Measurements from ENCODE around the gene PLCB4.

The PLCB4 gene

DNA sequence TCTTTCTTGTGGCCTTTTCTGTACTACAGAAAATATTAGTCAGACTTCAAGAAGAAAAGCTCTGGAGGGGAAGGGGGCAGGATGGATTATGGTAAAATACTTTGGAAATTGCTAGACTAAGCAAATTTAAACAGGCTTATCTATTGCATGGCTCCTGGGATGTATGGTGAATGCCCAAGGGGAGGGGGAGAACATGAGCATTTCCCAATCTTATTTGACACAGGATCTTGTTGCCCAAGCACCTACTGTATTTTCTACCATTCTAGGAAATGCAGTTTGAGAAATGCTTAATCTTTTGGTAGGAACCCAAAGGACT is 359.4 kb downstream of the PLCB4 start:
- Histone ChIP-seq H2BK5ac (ENCODE audit: low read length) (no peak overlapping the region), H2BK120ac (ENCODE audit: low read depth, low read length) (no peak overlapping the region), H3K18ac (ENCODE audit: low read length) (no peak overlapping the region), H3K4me3 (ENCODE audit: low read length in 2 of 2) (no peak overlapping the region), H3K27ac (replicated peaks; ENCODE audit: low read length) (no peak overlapping the region), H2AFZ (ENCODE audit: low read length) (no peak overlapping the region), H4K8ac (ENCODE audit: low read depth, low read length) (no peak overlapping the region), H3K4me1 (ENCODE audit: control insufficient read depth in 2 of 2, insufficient read depth in 1 of 2, low read depth in 1 of 2, low read length in 2 of 2) (no peaks in the 10 kb centered on the region), H2BK12ac (ENCODE audit: low read length) (no peak overlapping the region), H2BK15ac (ENCODE audit: low read length) (no peak overlapping the region), H3K79me1 (ENCODE audit: low read depth, low read length) (no peaks in the 10 kb centered on the region), H3K9me3 (replicated peaks in 1 of 2; ENCODE audit: control insufficient read depth in 2 of 2, insufficient read depth in 1 of 2, low read depth in 1 of 2, low read length in 2 of 2) (no peaks in the 10 kb centered on the region), H3K36me3 (replicated peaks in 1 of 2; ENCODE audit: control insufficient read depth in 2 of 2, insufficient read depth in 2 of 2, low read length in 2 of 2) (peaks cover 2 to 17% of the 10 kb centered on the region in 2 donors), H3K9ac (ENCODE audit: low read depth, low read length, poor library complexity) (no peak overlapping the region), H3K14ac (ENCODE audit: low read length) (no peak overlapping the region), H3K4me2 (ENCODE audit: insufficient read depth, low read length, poor library complexity, severe bottlenecking) (no peak overlapping the region), H2AK5ac (ENCODE audit: low read depth, low read length) (no peak overlapping the region), H3K27me3 (ENCODE audit: control insufficient read depth in 3 of 3, insufficient read depth in 3 of 3, low read depth in 1 of 3, low read length in 3 of 3) (no peaks in the 10 kb centered on the region), H3K23ac (ENCODE audit: low read depth, low read length, poor library complexity) (no peak overlapping the region), H3K4ac (ENCODE audit: low read length) (no peak overlapping the region), H4K91ac (ENCODE audit: low read depth, low read length, poor library complexity) (no peak overlapping the region)
- no peak for DNase-seq (ENCODE audit: low spot score)

DNA sequence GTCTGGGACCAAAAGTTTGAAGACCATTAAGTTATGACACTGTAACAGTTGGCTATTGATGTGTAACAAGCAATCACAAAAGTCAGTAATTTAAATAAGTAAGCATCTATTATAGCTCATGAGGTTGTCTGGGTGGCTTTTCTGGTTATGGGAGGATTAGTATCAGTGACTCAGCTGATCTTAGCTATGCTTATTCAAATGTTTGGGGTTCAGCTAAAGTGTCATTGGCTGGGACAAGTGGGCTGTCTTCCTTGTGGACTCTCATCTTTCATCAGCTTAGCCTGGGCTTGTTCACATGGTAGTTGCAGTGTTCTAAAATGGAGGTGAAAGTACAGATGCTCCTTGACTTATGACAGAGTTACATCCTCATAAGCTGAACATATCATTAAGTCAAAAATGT is 370.9 kb downstream of the PLCB4 start:
- Histone ChIP-seq H2BK12ac (ENCODE audit: low read length) (no peak overlapping the region), H4K8ac (ENCODE audit: low read depth, low read length) (no peak overlapping the region), H4K91ac (ENCODE audit: low read depth, low read length, poor library complexity) (no peak overlapping the region), H3K14ac (ENCODE audit: low read length) (no peak overlapping the region), H3K79me1 (ENCODE audit: low read depth, low read length) (no peaks in the 10 kb centered on the region), H2AK5ac (ENCODE audit: low read depth, low read length) (no peak overlapping the region), H2BK5ac (ENCODE audit: low read length) (no peak overlapping the region), H3K4me2 (ENCODE audit: insufficient read depth, low read length, poor library complexity, severe bottlenecking) (no peak overlapping the region), H3K4ac (ENCODE audit: low read length) (no peak overlapping the region), H3K9ac (ENCODE audit: low read depth, low read length, poor library complexity) (no peak overlapping the region), H3K4me3 (ENCODE audit: low read length in 2 of 2) (no peak overlapping the region), H3K27me3 (ENCODE audit: control insufficient read depth in 3 of 3, insufficient read depth in 3 of 3, low read depth in 1 of 3, low read length in 3 of 3) (no peaks in the 10 kb centered on the region), H3K27ac (replicated peaks; ENCODE audit: low read length) (no peak overlapping the region), H3K18ac (ENCODE audit: low read length) (no peak overlapping the region), H2AFZ (ENCODE audit: low read length) (no peak overlapping the region), H3K23ac (ENCODE audit: low read depth, low read length, poor library complexity) (no peak overlapping the region), H3K4me1 (ENCODE audit: control insufficient read depth in 2 of 2, insufficient read depth in 1 of 2, low read depth in 1 of 2, low read length in 2 of 2) (no peaks in the 10 kb centered on the region), H3K36me3 (replicated peaks in 1 of 2; ENCODE audit: control insufficient read depth in 2 of 2, insufficient read depth in 2 of 2, low read length in 2 of 2) (peaks cover 2 to 24% of the 10 kb centered on the region in 2 donors), H2BK120ac (ENCODE audit: low read depth, low read length) (no peak overlapping the region), H2BK15ac (ENCODE audit: low read length) (no peak overlapping the region), H3K9me3 (replicated peaks in 1 of 2; ENCODE audit: control insufficient read depth in 2 of 2, insufficient read depth in 1 of 2, low read depth in 1 of 2, low read length in 2 of 2) (peaks cover 3 to 10% of the 10 kb centered on the region in 2 donors)
- DNase-seq (ENCODE audit: low spot score), result no peak

DNA sequence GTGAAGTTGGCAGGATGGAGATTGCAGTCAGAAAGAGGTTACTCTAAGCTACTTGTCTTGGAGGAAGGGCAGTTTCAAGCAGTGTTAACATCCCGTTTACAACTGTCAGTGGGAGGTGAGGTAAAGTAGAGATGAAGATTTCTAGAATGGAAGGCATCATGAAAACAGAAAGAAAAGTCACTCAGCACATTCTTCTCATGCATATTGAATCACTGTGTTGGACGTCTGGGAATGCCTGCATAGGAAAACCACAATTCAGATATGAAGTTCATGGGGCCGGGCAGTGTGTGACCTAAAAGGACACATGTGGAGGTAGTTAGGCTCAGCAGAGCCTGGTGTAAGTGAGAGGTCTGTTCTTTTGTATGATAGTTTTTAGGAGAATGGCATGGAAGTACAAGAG is 372.0 kb downstream of the PLCB4 start:
- no peaks in the 10 kb centered on the region for H3K79me1 ChIP-seq (ENCODE audit: low read depth, low read length)
- no peak overlapping the region for H2BK12ac ChIP-seq (ENCODE audit: low read length)
- H3K4me2 ChIP-seq (ENCODE audit: insufficient read depth, low read length, poor library complexity, severe bottlenecking), result no peak overlapping the region
- no peak overlapping the region for H3K9ac ChIP-seq (ENCODE audit: low read depth, low read length, poor library complexity)
- no peak overlapping the region for H3K18ac ChIP-seq (ENCODE audit: low read length)
- H3K14ac ChIP-seq (ENCODE audit: low read length), result no peak overlapping the region
- no peak overlapping the region for H3K27ac ChIP-seq (replicated peaks; ENCODE audit: low read length)
- H3K23ac ChIP-seq (ENCODE audit: low read depth, low read length, poor library complexity), result no peak overlapping the region
- H3K4me1 ChIP-seq (ENCODE audit: control insufficient read depth in 2 of 2, insufficient read depth in 1 of 2, low read depth in 1 of 2, low read length in 2 of 2), result no peaks in the 10 kb centered on the region
- H3K9me3 ChIP-seq (replicated peaks in 1 of 2; ENCODE audit: control insufficient read depth in 2 of 2, insufficient read depth in 1 of 2, low read depth in 1 of 2, low read length in 2 of 2), result peaks cover 3 to 10% of the 10 kb centered on the region in 2 donors
- no peak overlapping the region for H3K4ac ChIP-seq (ENCODE audit: low read length)
- H2AFZ ChIP-seq (ENCODE audit: low read length), result no peak overlapping the region
- no peaks in the 10 kb centered on the region for H3K27me3 ChIP-seq (ENCODE audit: control insufficient read depth in 3 of 3, insufficient read depth in 3 of 3, low read depth in 1 of 3, low read length in 3 of 3)
- H3K36me3 ChIP-seq (replicated peaks in 1 of 2; ENCODE audit: control insufficient read depth in 2 of 2, insufficient read depth in 2 of 2, low read length in 2 of 2), result peaks cover 2 to 24% of the 10 kb centered on the region in 2 donors
- H2BK120ac ChIP-seq (ENCODE audit: low read depth, low read length), result no peak overlapping the region
- no peak overlapping the region for H4K91ac ChIP-seq (ENCODE audit: low read depth, low read length, poor library complexity)
- DNase-seq (ENCODE audit: low spot score), result no peak
- no peak overlapping the region for H2AK5ac ChIP-seq (ENCODE audit: low read depth, low read length)
- H4K8ac ChIP-seq (ENCODE audit: low read depth, low read length), result no peak overlapping the region
- no peak overlapping the region for H2BK15ac ChIP-seq (ENCODE audit: low read length)
- WGBS, 2 donors (ENCODE audit: extremely low coverage in 2 of 2, insufficient read length in 2 of 2, insufficient replicate concordance in 1 of 2), result no CpG with 5 or more reads among the region's 3 CpGs
- no peak overlapping the region for H2BK5ac ChIP-seq (ENCODE audit: low read length)
- H3K4me3 ChIP-seq (ENCODE audit: low read length in 2 of 2), result no peak overlapping the region

DNA sequence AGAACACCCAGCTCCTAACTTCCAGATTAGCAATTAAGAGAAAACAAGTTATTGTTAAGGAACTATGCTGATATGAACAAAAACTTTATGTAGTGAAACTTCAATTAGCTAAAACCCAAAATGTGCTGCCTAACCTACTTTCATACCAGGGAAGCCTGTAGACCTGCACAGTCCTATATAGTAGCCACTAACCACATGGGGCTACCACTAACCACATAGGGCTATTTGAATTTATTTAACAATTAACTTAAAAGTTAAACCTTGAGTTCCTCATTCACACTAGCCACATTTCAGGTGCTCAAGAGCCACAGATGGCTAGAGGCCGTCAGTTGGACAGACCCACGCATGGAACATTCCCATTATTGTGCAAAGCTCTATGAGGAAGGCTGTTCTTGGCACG is 373.1 kb downstream of the PLCB4 start:
- no peak overlapping the region for H3K4me3 ChIP-seq (ENCODE audit: low read length in 2 of 2)
- H3K9me3 ChIP-seq (replicated peaks in 1 of 2; ENCODE audit: control insufficient read depth in 2 of 2, insufficient read depth in 1 of 2, low read depth in 1 of 2, low read length in 2 of 2), result peaks cover 3 to 10% of the 10 kb centered on the region in 2 donors
- H3K27ac ChIP-seq (replicated peaks; ENCODE audit: low read length), result no peak overlapping the region
- H3K18ac ChIP-seq (ENCODE audit: low read length), result no peak overlapping the region
- H4K91ac ChIP-seq (ENCODE audit: low read depth, low read length, poor library complexity), result no peak overlapping the region
- H3K4me2 ChIP-seq (ENCODE audit: insufficient read depth, low read length, poor library complexity, severe bottlenecking), result no peak overlapping the region
- no peak overlapping the region for H2AFZ ChIP-seq (ENCODE audit: low read length)
- H3K27me3 ChIP-seq (ENCODE audit: control insufficient read depth in 3 of 3, insufficient read depth in 3 of 3, low read depth in 1 of 3, low read length in 3 of 3), result no peaks in the 10 kb centered on the region
- H3K14ac ChIP-seq (ENCODE audit: low read length), result no peak overlapping the region
- H3K36me3 ChIP-seq (replicated peaks in 1 of 2; ENCODE audit: control insufficient read depth in 2 of 2, insufficient read depth in 2 of 2, low read length in 2 of 2), result peaks cover 2 to 20% of the 10 kb centered on the region in 2 donors
- no peak overlapping the region for H2AK5ac ChIP-seq (ENCODE audit: low read depth, low read length)
- H3K23ac ChIP-seq (ENCODE audit: low read depth, low read length, poor library complexity), result no peak overlapping the region
- WGBS, 2 donors (ENCODE audit: extremely low coverage in 2 of 2, insufficient read length in 2 of 2, insufficient replicate concordance in 1 of 2), result no CpG with 5 or more reads among the region's 3 CpGs
- H3K9ac ChIP-seq (ENCODE audit: low read depth, low read length, poor library complexity), result no peak overlapping the region
- H3K79me1 ChIP-seq (ENCODE audit: low read depth, low read length), result no peaks in the 10 kb centered on the region
- no peak overlapping the region for H2BK15ac ChIP-seq (ENCODE audit: low read length)
- DNase-seq (ENCODE audit: low spot score), result no peak
- H4K8ac ChIP-seq (ENCODE audit: low read depth, low read length), result no peak overlapping the region
- no peak overlapping the region for H3K4ac ChIP-seq (ENCODE audit: low read length)
- no peak overlapping the region for H2BK5ac ChIP-seq (ENCODE audit: low read length)
- H2BK12ac ChIP-seq (ENCODE audit: low read length), result no peak overlapping the region
- no peaks in the 10 kb centered on the region for H3K4me1 ChIP-seq (ENCODE audit: control insufficient read depth in 2 of 2, insufficient read depth in 1 of 2, low read depth in 1 of 2, low read length in 2 of 2)
- H2BK120ac ChIP-seq (ENCODE audit: low read depth, low read length), result no peak overlapping the region
